ENCODE data around the gene SHLD3.

Gene SHLD3, protein sequence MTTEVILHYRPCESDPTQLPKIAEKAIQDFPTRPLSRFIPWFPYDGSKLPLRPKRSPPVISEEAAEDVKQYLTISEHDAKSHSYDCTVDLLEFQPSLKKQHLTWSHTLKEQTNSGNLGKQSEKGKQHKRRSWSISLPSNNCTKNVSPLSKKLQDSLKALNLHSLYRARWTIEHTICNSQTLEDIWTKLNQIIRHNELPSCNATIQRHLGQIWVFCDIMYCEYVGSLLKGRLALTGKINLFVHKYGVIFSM

DNA sequence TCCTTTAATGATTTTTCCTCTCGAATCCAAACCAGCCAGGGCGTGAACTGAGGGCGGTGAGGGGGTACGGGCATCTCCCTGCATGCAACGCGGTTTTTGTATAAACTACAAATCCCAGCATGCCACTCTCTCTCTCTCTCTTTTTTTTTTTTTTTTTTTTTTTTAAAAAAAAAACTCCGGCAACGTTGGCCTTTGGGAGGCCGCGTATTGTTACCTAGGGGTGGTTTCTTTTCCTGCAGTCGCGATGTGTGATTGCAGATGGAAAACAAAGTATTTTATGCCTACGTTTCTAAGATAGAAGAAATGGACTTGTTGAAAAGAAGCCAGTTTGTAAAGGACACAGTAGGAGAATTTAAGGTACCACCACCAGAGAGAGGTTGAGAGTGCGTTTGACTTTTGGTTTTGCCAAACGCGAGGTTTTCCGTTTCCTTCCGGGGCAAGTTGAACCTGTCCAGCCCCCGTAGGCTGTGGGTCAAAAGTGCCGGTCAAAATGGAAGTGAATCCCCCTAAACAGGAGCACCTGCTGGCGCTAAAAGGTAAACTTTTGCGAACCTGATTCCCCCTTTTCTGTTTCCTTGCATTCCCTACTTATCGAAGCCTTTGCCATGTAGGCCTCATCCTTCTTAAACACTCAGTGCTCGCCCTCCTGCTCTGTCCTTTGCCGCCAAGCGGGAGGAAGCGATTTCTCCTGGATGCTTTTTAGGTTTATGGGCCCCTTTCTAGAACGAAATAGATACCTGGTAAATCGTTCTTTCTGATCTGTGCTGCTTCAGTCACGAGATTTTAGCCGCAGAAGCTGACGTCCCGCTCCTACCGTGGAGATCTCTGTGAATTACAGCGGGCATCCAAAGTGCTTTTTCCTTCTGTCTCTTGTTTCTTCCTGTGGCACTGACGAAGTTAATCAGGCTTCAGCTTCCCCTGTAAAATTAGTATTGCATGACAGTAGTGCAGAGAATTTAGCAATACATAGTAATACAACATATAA lies at the start of gene SHLD3, which contains the start of gene TRAPPC13:
Gene SHLD3 (plus strand): TSS at position 457 of the 985 bp plus-strand sequence. CDS start 4,561 bp downstream, outside the sequence.
Gene TRAPPC13 (plus strand): TSS at position 457 of the 985 bp plus-strand sequence. CDS start 34 bp downstream, at position 491.
- TF ChIP-seq GATA2 (IDR thresholded peaks at IDR 0.05; ENCODE audit: low read depth, low read length) = no peak
- TF ChIP-seq GATA3 (IDR thresholded peaks at IDR 0.05; ENCODE audit: low read depth, low read length) = no peak

DNA sequence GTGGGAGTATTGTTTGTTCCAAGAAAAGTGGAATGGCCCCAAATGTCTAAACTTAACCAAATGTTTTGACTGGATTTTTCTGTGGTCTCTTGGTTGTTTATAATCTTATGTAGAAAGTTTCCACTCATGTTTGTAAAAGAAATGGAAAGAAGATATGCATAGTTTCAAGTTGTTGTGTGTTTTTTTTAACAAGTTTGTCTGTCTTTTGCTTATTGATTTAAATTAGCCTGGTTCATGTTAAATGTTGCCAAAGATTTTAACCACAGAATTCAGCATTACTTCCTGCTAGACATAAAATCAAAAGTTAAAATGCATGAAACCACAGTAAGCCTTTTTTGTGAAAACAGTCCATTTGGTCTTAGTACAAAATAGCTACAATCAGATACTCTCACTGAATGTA lies 47.7 kb upstream of the SHLD3 start:
- TF ChIP-seq GATA3 (IDR thresholded peaks at IDR 0.05; ENCODE audit: low read depth, low read length) (no peak), GATA2 (IDR thresholded peaks at IDR 0.05; ENCODE audit: low read depth, low read length) (no peak)

DNA sequence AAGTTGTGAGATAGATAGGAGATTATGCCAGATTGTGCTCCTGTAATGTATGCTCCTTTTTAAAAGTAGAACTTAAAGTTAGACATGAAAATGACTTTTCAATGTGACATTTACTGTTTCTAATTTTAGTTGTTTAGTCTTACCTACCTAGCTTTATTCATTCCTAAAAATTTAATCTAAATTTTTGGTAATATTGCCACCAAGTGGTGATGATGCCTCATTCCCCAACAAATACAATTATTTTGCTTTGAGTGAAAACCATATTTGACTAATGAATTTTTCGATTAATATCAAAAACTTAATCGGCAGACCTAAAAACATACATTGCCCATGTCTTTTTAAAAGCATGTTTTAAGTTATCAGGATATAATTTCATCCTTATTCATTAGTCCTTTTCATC lies 36.1 kb upstream of the SHLD3 start:
- TF ChIP-seq GATA3 (IDR thresholded peaks at IDR 0.05; ENCODE audit: low read depth, low read length) (no peak), GATA2 (IDR thresholded peaks at IDR 0.05; ENCODE audit: low read depth, low read length) (no peak)

DNA sequence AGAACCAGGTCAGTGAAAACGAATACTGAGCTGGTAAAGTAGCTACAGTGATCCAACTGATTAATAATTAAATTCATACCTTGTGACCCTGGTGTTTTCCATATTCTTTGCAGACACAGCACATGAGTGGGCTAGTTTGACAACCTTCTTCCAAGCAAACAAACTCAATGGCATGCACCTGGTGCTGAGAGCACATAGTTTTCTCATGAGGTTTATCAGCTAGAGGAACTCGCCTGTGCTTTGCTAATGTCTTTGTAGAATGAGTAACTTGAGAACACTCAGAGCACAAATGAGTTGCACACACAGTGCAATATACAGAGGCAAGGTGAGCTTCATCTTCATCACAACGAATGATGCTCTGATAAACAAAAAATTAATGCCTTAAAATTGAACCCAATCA lies 13.3 kb upstream of the SHLD3 start:
- TF ChIP-seq GATA2 (IDR thresholded peaks at IDR 0.05; ENCODE audit: low read depth, low read length) = no peak
- no peak for TF ChIP-seq GATA3 (IDR thresholded peaks at IDR 0.05; ENCODE audit: low read depth, low read length)

DNA sequence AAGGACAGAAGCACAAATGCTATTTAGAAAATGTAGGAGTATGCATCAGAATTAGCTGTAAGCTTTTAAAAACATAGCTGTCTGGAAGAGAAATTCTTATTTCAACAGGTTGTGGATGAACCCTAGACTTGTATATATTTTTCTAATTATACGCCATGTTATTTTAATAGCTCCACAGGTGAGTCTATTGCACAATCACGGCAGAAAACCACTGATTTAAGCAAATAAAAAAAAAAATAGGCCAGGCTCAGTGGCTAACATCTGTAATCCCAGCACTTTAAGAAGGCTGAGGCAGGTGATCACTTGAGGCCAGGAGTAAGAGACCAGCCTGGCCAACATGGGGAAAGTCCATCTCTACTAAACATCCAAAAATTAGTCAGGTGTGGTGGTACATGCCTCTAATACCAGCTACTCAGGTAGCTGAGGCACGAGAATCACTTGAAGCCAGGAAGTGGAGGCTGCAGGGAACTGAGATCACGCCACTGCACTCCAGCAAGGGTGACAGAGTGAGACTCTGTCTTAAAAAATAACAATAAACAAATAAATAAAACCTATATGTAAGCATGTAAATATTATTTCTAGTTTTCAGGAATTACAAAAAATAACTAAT lies 12.4 kb upstream of the SHLD3 start:
- no peak for TF ChIP-seq GATA3 (IDR thresholded peaks at IDR 0.05; ENCODE audit: low read depth, low read length)
- no peak for TF ChIP-seq GATA2 (IDR thresholded peaks at IDR 0.05; ENCODE audit: low read depth, low read length)

DNA sequence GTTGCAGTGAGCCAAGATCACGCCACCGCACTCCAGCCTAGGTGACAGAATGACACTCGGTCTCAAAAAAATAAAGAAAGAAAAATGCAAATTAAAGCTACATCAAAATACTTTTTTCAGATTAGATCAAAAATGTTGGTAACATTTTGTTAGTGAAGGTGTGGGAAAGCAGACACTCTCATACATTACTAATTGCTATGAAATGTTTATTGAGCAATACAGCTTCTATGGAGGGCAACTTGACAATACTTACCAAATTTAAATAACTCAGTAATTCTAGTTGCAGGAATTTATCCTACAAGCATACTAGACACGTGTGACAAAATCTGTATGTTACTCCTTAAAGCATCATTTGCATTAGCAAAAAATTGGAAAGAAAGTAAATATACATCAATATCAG lies 4.8 kb upstream of the SHLD3 start:
- TF ChIP-seq GATA3 (IDR thresholded peaks at IDR 0.05; ENCODE audit: low read depth, low read length) = no peak
- no peak for TF ChIP-seq GATA2 (IDR thresholded peaks at IDR 0.05; ENCODE audit: low read depth, low read length)

DNA sequence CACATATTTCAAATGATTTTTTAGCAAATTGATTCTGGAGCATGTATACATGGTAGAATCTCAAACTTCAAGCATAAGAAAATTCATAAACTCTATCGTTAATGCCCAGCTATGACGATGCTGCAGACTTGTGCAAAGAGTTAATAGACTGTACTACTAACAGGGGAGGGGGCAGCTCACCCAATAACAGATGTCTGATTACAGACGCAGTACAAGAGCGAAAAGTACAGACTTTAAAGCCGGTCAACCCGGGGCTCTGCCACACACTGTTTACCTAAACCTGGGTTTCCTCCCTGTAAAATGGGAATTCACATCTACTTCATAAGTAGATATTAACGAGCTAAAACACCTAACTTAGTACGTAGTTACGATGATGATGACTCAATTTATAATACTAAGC lies 1.3 kb upstream of the SHLD3 start:
- TF ChIP-seq GATA3 (IDR thresholded peaks at IDR 0.05; ENCODE audit: low read depth, low read length) = no peak
- no peak for TF ChIP-seq GATA2 (IDR thresholded peaks at IDR 0.05; ENCODE audit: low read depth, low read length)

DNA sequence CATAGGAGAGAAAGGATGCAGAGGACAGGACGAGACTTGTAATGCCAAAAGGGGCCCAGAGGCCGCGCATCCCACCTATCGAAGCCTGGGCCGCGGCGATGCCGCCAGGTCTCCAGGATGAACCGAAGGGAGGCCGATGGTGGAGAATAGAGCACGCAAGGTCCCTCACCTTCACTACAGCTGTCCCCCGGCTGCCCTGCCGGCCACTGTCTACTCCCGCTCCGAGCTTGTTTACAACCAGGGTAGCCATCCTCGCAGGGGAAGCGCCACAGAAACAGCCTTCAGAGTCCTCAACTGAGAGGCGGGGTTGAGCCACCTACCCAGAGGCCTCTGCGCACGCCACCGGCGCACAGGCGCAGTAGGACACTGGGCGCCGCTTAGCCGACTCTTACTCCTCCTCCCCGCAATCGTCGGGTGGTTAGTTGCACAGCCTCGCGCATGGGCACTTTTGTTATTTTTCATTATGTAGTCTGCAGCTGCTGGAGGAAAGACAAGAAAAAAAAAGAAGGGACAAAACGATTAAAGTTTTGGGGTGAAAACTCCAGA lies 729 bp upstream of the SHLD3 start, which contains the start of gene TRIM23:
Gene TRIM23 (minus strand): TSS at position 309 of the 546 bp plus-strand sequence. CDS start 59 bp downstream, at position 250.
- TF ChIP-seq GATA3 (IDR thresholded peaks at IDR 0.05; ENCODE audit: low read depth, low read length) = no peak
- TF ChIP-seq GATA2 (IDR thresholded peaks at IDR 0.05; ENCODE audit: low read depth, low read length) = no peak

DNA sequence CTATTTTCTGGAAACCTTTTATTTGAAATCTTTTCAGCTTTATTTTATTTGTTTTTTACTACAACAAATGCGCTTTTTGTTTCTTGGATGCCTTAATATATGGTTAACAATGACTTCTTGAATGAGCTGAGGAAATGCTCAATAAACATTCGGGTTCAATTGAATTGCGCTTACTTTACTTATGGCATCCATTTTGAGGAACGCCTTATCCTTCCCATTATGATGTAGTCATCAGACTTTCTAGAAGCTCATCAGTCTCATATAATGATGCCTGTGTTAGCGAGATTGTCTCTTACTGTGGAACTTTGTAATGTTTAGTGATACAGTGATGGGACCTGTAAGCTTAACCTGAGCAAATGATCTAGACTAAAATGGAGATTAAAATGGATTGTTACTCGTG lies 916 bp downstream of the SHLD3 start:
- no peak for TF ChIP-seq GATA2 (IDR thresholded peaks at IDR 0.05; ENCODE audit: low read depth, low read length)

DNA sequence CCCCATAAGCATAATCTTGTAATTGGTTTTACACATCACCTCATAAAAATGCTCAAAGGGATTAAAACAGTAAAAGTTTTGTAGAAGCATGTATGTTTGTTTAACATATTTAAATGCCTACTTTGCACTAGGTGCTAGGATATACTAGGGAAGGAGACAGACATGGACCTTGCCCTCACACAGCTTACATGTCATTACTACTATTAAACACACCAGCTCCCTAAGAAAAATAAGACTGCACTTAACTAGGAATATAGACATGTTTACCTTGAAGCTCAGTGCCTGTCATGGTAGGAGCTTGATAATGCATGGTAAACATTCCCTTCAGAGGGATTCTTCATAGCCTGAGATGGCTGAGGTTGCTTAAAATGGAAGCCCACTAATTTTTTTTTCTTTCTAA lies 6.2 kb downstream of the SHLD3 start:
- no peak for TF ChIP-seq GATA3 (IDR thresholded peaks at IDR 0.05; ENCODE audit: low read depth, low read length)
- no peak for TF ChIP-seq GATA2 (IDR thresholded peaks at IDR 0.05; ENCODE audit: low read depth, low read length)

DNA sequence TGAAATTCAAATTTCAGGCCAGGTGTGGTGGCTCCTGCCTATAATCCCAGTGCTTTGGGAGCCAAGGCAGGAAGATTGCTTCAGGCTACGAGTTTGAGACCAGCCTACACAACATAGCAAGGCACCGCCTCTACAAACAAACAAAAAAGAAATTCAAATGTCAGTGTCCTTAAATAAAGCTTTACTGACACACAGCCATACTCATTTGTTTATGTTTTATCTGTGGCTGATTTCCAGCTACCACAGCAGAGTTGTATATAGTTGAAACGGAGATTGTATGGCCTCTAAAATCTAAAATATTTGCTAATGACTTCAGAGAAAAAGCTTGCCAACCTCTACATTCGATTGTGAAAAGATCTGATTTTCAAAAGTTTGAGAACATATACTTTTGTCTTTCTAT lies 15.4 kb downstream of the SHLD3 start:
- no peak for TF ChIP-seq GATA3 (IDR thresholded peaks at IDR 0.05; ENCODE audit: low read depth, low read length)
- no peak for TF ChIP-seq GATA2 (IDR thresholded peaks at IDR 0.05; ENCODE audit: low read depth, low read length)

DNA sequence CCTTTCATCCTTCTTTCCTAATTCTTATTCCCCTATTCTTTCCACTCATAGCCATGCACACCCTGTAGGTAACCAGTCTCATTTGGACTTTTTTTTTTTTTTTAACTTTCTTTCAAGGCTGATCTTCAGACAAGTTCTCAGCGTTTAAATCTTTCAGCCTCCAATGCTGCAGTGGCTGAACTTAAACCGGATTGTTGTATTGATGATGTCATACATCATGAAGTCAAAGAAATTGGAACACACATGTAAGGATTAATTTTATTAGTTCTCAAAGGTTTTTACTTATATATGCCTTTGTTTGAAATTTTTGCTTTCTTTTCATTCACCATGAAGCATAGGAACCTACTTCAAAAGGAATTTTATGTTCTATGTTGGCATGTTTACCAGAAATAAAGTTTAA lies 22.1 kb downstream of the SHLD3 start:
- no peak for TF ChIP-seq GATA3 (IDR thresholded peaks at IDR 0.05; ENCODE audit: low read depth, low read length)
- TF ChIP-seq GATA2 (IDR thresholded peaks at IDR 0.05; ENCODE audit: low read depth, low read length) = no peak

DNA sequence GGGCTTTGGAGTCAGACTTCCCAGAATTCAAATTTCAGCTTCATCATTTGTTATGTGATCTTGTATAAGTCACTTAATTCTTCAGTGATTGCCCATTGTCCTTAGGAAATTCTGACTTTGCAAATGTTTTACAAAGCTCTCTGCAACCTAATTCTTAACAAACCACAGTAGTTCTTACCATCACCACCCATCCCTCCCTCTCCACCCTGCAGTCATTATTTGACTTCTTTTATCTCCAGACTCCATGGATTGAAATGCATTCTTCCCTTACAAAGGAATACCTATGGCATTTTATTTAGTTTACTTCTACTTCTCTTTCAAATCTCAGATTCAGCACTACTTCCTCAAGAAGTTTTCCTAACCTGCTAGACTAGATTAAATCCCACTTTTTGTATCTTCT lies 23.1 kb downstream of the SHLD3 start:
- TF ChIP-seq GATA3 (IDR thresholded peaks at IDR 0.05; ENCODE audit: low read depth, low read length) (no peak), GATA2 (IDR thresholded peaks at IDR 0.05; ENCODE audit: low read depth, low read length) (no peak)

DNA sequence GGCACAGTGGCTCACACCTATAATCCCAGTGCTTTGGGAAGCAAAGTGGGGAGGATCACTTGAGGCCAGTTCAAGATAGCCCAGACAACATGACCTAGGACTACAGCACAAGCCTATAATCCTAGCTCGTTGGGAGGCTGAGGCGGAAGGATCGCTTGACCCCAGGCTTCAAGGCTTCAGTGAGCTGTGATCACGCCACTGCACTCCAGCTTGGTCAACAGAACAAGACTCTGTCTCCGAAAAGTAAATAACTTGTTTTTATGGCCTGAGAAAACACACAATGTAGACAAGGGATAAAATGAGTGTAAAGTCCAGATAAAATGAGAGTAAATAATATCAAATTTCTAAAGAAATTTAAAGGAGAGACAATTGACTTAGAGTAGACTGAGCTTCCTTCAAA lies 26.3 kb downstream of the SHLD3 start:
- TF ChIP-seq GATA2 (IDR thresholded peaks at IDR 0.05; ENCODE audit: low read depth, low read length) (no peak), GATA3 (IDR thresholded peaks at IDR 0.05; ENCODE audit: low read depth, low read length) (no peak)

All from SH-SY5Y (cell line).